Spleen (tissue), 7 donors: ENCODE measurements around the gene MEX3B.
"Not testable (repeated sequence)": the region's sequence is repeated elsewhere in the genome, so short reads cannot be mapped to it uniquely, and the experiment has no call there.

Experiments
- CTCF ChIP-seq, 11 experiments: fragments of 200-600 bp in 7 of 11; fragments of 450-650 bp in 4 of 11; sonication (generic) in 4 of 11; IDR thresholded peaks in 8 of 11; conservative IDR thresholded peaks in 3 of 11; 1 replicate in 7 of 11; 2 replicates in 4 of 11; pipeline versions ENCODE4 v1.4.0 to v1.8.0; 2016 to 2021; ENCODE audit warnings: antibody characterized with exemption in 11 of 11, inconsistent platforms in 4 of 11, mild to moderate bottlenecking in 1 of 11
- POLR2A ChIP-seq, 3 donors: fragments of 450-650 bp; IDR thresholded peaks; one replicate each; pipeline ENCODE4 v1.5.1; 2017; ENCODE audit warnings: antibody characterized with exemption in 3 of 3, mild to moderate bottlenecking in 1 of 3
- donor health status: DM: no; HTN: no; CAD: no; lungs with moderate emphysema.
- donor health status: DM: no; HTN: no; CAD: no.
- donor health status: DM: no; HTN: no; CAD: no.

- not testable (repeated sequence) for TF ChIP-seq CTCF (IDR thresholded peaks at IDR 0.05 in 8 of 11, conservative IDR thresholded peaks at IDR 0.05 in 3 of 11); POLR2A (IDR thresholded peaks at IDR 0.05)
Observed at GRCh38 chr15:81995081-81995480, 50.7 kb downstream of the MEX3B start.
